ENCODE data around the gene MSI2. TPM values are rescaled to one million over a fixed set of nuclear protein-coding genes. Genes with fewer than 3 reads are reported as not detected.

The MSI2 gene
- polyA plus RNA-seq, 1 of the 3 experiments (the other 2 are of a cell fraction) = 24.1 TPM

DNA sequence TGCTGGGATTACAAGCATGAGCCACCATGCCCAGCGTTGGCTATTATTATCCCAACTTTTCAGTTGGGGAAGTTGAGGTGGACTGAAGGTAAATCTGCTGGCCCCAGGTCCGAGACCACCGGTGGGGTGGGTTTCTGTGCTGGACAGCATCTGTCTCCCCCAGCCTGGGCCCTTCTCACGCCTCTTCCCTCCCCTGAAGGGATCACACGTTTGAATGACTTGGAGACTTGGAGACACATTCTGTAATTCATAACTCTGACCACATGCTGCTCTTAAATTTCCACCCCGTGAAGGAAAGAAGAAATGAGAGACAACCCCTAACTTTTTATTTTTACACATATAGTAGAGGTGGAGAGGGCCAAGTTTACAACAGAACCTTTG, 109.8 kb downstream of the MSI2 start:
- no peak overlapping the region for H3K4me2 ChIP-seq
- no peaks in the 10 kb centered on the region for H3K79me2 ChIP-seq (ENCODE audit: insufficient read depth)

More for the DNA sequence above, 109.8 kb downstream of the MSI2 start:
- ChIA-PET CTCF (interaction anchor here (0.6 to 1.8 kb wide), 7 partner anchors 9 to 232 kb away, joined by 3 to 6 read pairs (median 4); no protein-coding TSS in a partner anchor), POLR2A (no interaction called here)
- no peaks in the 10 kb centered on the region for H3K27me3 ChIP-seq (ENCODE audit: insufficient read depth)
- no peaks in the 10 kb centered on the region for H3K9me3 ChIP-seq
- DNase-seq = no peak
- no peaks in the 10 kb centered on the region for H4K20me1 ChIP-seq (ENCODE audit: insufficient read depth)
- no peak overlapping the region for H3K4me3 ChIP-seq (ENCODE audit: low read depth in 2 of 2, low read length in 1 of 2)
- no peaks in the 10 kb centered on the region for H3K9me2 ChIP-seq
- H2AFZ ChIP-seq (ENCODE audit: low read depth) = no peak overlapping the region
- H3K9ac ChIP-seq = no peak overlapping the region
- WGBS (ENCODE audit: low lambda C conversion rate) = 95% methylated on average over 6 of the region's 6 CpGs
- H3K4me1 ChIP-seq (ENCODE audit: control insufficient read depth in 1 of 2, insufficient read depth in 2 of 2, low read depth in 1 of 2, low read length in 1 of 2) = peaks cover 0 to 60% of the 10 kb centered on the region in 2 experiments; a peak in 3 of 4 replicates
- TF ChIP-seq EP300 (IDR thresholded peaks at IDR 0.05; ENCODE audit: borderline replicate concordance in 1 of 2, low read depth in 1 of 2, low read length in 1 of 2) (no peak), MXI1 (IDR thresholded peaks at IDR 0.05; ENCODE audit: low read depth, low read length) (no peak), REST (IDR thresholded peaks at IDR 0.05; ENCODE audit: low read depth, low read length) (no peak), ELF1 (IDR thresholded peaks at IDR 0.05) (no peak), YY1 (IDR thresholded peaks at IDR 0.05; ENCODE audit: low read depth) (no peak), RCOR1 (IDR thresholded peaks at IDR 0.05; ENCODE audit: low read length) (no peak), FOSL2 (IDR thresholded peaks at IDR 0.05; ENCODE audit: borderline replicate concordance, low read depth) (no peak), JUND (IDR thresholded peaks at IDR 0.05) (no peak), NRF1 (IDR thresholded peaks at IDR 0.05; ENCODE audit: low read depth, low read length) (no peak), TAF1 (IDR thresholded peaks at IDR 0.05; ENCODE audit: borderline replicate concordance, low read depth, low read length) (no peak), CHD2 (IDR thresholded peaks at IDR 0.05; ENCODE audit: low read length, partially characterized antibody) (no peak)
- TF ChIP-seq, protein P1, sequence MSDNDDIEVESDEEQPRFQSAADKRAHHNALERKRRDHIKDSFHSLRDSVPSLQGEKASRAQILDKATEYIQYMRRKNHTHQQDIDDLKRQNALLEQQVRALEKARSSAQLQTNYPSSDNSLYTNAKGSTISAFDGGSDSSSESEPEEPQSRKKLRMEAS (IDR thresholded peaks at IDR 0.05; ENCODE audit: low read depth) = no peak
- peak overlapping the region in 1 of 2 experiments; percentile 92; a peak in 1 of 4 replicates for H3K27ac ChIP-seq (ENCODE audit: low read depth in 2 of 2, low read length in 1 of 2)
- H3F3A ChIP-seq (replicated peaks; ENCODE audit: insufficient read depth) = peaks cover 3% of the 10 kb centered on the region
- H3K36me3 ChIP-seq (replicated peaks in 1 of 2; ENCODE audit: control insufficient read depth in 1 of 2, insufficient read depth in 2 of 2, low read length in 1 of 2) = no peaks in the 10 kb centered on the region
